DMS53 treated with DMSO at 0.1 percent for 48 hours (cell line): Measurements from ENCODE around the gene CLCA4.

Experiments
- DNase-seq: peaks from one replicate; lab custom pipeline; 2025; ENCODE audit not compliant: unreplicated experiment; lab: John Stamatoyannopoulos, UW

CLCA4 gene

DNA sequence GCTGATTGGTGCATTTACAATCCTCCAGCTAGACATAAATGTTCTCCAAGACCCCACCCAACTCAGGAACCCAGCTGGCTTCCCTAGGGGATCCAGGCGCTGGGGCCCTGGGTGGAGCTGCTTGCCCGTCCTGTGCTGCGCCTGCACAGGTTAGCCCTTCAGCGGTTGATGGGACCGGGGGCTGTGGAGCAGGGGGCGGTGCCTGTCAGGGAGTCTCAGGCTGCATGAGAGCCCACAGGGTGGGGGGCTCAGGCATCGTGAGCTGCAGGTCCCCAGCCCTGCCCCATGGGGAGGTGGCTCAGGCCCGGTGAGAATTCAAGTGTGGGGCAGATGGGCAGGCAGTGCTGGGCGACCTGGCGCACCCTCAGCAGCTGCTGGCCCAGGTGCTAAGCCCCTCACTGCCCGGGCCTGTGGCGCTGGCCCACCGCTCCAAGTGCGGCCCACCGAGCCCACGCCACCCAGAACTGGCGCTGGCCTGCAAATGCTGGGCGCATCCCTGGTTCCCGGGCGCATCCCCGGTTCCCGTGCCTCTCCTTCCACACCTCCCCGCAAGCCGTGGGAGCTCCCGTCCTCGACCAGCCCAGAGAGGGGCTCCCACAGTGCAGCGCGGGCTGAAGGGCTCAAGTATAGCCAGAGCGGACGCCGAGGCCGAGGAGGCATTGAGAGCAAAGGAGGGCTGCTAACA, 23.1 kb upstream of the CLCA4 start:
- DNase-seq: no peak

DNA sequence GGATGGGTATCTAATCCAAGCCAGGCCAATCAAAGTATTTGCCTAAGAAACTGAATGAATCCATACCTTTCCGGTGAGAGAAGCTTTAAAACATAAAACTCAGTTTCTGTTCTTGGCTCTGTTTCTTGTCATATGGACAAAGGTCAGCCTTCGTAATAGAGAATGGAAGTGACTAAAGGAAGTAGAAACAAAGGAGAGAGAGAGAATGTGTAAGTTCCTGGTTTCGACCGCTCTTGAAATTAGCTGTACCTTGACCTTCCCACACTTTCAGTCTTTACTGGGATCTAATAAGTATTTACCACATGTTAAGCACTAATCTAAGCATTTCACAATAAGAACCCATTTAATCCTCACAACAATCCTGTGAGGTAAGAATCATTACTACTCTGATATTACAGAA, 19.6 kb upstream of the CLCA4 start:
- DNase-seq: no peak

DNA sequence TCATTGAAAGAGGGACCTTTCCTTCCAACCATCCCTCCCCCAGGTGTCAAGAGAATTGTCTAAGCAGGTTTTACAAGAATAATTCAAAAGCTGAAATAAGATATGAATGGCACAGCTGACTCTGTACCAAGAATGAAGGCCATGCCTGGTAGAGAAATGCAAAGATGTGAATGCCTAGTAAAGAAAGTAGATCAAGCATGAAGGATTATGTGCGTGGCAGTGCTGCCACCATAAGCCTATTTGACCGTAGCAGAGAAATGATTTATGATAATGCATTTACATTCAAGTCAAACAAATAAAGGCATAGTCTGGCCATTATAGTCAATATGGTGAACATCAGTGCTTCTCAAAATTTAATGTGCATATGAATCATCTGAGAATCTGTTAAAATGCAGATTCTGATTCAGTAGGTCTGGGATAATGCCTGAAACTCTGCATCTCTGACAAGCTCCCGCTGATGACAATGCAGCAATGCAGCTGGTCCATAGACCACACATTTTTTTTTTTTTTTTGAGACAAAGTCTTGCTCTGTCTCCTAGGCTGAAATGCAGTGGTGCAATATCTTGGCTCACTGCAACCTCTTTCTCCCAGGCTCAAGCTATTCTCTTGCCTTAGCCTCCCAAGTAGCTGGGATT, 16.6 kb upstream of the CLCA4 start:
- no peak for DNase-seq

DNA sequence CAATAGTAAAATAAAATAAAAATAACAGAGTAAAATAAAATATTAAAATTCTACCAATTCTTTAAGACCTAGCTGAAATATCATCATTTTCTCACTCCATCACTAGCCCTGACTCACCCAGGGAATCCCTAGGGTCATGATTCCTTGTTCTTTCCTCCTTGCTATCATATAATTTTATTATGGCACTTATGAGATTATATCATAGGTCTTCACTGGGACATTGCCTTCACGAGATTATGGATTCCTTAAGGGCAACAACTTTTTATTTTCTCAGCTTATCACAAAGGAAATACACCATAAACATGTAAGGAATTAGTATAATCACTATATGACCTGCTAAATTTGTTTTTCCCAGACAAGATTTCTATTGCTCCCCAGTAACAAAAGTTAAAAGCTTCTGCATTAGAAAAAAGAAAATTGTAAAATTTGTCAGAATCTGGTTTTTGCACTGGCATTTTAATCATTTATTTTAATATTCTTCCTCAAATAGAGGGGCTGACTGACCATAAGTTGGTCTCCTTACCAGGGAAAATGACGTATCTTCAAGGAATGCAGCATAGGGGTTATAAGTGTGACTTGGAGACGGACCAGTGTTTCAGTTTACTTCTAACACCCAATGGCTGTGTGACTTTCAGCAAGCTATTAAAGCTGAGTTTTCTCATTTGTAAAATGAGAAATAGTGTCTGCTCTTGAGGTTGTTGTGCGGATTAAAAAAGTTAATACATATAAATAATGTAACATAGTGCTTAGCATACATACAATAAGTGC, 8.8 kb upstream of the CLCA4 start:
- no peak for DNase-seq

DNA sequence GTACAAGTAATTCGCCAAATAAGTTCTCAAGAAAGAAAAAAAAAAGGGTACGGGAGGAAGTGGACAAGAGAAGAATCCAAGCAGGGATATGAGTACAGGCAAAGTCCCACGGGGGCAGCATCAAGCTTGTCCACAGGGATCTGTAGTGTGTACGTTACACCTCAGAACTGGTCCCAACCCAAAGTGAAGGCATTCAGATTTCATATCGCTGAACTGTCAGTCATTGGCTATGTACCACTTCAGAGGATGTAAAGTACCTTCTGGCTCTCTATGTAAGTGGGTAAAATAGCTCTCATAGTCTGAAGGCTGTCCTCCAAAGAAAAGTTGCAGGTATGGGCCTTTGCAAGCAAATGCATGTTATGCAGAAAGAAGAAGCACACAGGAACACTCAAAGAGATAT, 8.1 kb upstream of the CLCA4 start:
- DNase-seq: no peak

DNA sequence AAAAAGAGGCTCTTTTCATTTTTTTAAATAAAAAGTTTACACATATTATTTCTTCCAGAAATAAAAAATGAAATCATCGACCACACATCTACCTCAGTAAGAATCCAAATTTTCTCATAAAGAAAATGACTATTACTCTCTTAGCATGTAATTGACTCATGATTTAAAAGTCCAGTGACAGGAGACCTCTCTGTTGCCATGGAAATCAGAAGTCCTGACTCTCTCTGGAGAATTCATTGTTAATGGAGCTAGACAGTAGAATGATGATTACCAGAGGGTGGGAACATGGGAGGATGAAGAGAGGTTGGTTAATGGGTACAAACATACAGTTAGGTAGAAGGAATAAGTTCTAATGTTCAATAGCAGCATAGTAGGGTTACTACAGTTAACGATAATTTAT, 5.0 kb upstream of the CLCA4 start:
- no peak for DNase-seq

DNA sequence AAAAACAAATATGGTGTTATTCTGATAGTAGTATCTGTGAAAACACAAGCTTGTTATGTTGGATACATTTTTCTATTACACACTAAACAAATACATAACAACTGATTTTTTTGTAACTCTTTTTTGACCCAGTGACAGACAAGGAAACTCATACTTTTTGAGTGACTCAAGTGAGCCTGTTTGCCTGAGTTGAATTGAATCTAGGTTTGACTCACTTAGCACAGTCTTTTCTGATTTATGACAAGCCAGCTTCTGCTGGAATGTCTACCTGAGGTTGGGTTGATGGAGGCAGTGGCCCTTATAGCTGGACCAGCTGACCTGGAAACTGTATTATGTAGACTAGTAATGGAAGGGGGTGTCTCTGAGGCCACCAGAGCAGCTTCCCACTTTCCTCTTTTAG, 4.2 kb upstream of the CLCA4 start:
- DNase-seq: no peak

DNA sequence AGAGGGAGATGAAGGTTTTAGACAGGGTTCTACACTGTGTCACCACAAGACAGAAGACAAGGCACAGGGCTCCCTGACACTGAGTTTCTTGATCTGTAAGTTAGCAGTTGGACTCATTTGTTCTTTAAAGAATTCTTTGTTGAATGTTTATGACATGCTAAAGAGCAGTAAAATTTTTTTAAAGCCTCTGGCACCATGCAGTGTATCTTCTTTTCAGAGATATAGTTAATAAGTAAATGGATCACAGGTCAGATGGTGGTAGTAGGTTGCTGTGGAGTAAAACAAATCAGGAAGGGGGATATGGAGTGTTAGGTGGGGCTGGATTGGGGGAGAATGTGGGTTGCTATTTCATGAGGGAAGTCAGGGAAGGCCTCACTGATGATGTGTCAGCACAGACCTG, 2.0 kb downstream of the CLCA4 start:
- no peak for DNase-seq

DNA sequence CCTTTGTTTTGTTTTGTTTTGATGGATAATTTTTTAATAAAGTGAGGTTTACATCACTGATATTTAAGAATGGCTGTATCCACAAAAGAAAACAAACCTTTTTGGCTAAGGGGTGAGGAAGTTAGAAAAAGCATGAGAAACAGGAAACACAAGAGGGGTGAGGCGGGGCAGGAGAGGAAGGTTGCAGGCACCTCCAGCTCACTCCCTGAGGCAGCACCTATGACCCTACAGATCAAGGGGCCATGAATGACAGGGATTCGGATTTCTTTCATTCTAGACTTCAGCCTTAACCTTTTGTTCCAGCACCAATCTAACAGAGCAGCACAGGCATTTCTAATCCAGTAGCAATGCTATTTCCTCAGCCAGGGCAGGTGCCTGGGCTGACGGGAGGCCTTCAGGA, 4.4 kb downstream of the CLCA4 start:
- DNase-seq: no peak

DNA sequence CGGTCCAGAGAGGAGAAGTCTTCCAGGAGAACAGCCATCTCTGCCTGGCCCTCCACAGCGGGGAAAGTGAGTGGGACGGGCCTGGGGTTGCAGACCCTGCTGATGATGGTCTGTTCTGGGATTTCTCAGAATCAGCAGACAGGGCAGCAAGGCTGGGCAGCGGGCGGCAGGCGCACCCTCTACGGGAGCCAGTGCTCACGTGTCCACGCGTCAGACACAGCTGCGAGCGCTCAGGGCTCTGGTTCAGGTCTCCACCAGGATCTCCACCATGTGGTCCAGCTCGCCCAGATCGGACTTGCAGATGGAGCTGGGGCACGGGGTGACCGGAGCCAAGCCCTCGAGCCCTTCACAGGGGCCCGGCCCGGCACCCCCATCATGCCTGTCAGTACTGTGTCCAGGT, 5.5 kb downstream of the CLCA4 start:
- DNase-seq: no peak

DNA sequence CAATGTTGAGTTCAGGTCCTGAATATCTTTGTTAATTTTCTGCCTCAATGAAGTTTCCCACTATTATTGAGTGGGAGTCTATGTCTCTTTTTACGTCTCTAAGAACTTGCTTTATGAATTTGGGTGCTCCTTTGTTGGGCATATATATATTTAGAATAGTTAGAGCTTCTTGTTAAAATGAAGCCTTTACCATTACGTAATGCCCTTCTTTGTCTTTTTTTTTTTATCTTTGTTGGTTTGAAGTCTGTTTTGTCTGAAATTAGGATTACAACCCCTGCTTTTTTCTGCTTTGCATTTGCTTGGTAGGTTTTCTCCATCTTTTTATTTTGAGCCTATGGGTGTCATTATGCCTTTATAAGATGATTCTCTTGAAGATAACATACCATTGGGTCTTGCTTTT, 10.9 kb downstream of the CLCA4 start:
- DNase-seq: no peak

DNA sequence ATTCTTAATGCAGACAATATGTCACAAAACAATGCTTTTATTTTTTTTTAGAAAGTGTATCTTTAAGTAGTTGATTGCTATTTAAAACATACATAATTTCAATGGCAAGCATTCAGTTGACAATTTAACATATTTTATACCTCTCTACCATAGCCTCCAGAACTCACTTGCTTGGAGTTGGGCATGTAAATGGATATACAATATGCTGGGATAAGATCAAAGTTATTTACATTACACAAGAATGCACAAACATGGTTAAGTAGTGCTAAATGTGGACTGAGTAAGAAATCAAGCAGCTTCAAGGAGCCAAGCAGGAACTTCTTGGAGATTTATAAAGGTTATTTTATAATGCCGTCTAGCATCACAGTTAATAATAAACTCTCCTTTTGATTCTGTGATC, 17.0 kb downstream of the CLCA4 start:
- no peak for DNase-seq

DNA sequence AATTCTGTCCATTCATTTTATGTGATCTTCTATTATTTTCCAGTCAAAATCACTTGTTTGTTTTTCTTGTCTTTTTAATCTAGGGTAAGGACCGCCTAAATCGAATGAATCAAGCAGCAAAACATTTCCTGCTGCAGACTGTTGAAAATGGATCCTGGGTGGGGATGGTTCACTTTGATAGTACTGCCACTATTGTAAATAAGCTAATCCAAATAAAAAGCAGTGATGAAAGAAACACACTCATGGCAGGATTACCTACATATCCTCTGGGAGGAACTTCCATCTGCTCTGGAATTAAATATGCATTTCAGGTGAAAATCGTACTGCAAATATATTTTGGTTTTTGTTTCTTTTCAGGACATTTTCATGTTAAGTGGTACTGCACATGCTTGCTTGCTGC, 20.5 kb downstream of the CLCA4 start:
- no peak for DNase-seq

DNA sequence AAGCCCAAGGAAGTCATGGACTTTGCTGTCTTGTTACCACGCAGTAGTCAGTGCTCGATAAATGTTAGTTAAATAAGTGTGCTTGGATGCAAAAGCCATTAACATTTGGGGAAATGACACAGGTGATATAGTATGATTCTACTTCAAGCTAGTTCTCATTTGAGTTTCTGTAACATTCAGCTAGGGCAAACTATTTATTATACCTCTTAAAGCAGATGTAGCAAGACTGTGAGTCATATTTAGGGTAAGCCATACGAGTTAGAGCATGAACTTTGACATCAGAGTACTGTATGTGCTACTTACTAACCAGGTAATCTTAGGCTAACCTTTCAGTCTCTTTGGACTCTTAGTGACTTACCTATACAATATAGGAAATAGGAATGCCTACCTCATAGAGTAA, 21.0 kb downstream of the CLCA4 start:
- DNase-seq: no peak

DNA sequence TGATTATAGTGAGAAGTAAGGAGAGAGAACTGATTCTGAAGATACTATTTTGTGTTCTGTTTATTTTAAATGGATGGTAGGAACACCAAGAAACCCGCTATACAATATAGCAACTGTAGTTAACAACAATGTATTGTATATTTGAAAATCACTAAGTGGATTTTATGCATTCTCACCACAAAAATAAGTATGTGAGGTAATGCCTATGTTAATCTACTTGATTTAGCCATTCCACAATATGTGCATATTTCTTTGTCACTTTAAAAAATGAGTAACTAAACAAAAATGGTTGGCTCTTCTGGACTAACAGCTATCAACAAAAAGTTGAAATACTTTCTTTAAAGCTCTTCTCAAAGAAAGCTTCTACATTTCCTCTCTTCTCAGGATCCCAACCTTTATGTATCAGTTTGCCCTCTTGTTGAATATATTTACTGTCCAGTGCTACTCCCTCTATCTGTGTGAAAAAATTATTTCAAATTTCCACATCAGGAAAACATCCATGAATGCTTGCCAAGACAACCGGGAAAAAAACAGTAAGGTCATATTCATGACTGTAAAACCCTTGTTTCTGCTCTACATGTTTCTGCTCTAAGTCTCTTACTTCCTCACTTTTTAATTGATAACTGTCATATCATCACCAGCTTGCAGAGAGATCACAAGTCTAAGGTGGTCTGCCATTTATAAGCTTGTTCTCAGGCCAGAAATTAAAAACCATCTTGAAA, 27.0 kb downstream of the CLCA4 start:
- no peak for DNase-seq

DNA sequence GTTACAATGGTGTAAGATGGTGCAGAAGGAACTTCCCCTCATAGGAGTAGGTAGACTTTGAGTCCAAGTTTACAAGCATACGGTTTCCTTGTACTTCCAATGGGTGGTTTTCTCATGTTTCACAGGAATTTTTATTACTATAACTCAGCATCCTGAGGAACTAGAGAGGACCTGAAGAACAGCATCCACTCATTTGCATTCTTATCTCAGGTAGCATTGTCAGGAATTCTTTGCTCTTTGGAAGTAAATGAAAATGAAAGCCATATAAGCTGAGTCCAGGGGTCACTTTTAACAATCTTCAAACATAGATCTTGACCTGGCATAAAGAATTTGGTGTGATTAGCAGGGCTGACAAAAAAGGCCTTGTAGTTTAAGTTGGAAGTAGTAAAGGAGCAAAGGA, 34.4 kb downstream of the CLCA4 start:
- DNase-seq: no peak

DNA sequence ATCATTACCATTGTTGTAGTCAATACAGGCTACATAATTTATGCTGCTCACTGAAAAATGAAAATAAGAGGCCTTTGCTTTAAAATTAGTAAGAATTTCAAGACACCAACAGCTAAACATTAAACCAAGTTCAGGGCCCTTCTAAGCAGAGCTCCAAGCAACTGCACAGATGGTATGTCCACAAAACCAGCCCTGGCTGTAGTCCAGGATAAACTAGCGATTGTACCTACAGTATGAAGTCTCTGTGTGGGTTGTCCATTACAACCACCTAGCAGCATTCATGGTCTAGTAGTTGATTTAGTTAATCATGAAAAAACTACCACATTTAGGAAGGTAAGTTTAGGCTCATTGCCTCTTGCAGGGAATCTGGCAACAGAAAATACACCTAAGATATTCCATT, 35.3 kb downstream of the CLCA4 start:
- DNase-seq: no peak

DNA sequence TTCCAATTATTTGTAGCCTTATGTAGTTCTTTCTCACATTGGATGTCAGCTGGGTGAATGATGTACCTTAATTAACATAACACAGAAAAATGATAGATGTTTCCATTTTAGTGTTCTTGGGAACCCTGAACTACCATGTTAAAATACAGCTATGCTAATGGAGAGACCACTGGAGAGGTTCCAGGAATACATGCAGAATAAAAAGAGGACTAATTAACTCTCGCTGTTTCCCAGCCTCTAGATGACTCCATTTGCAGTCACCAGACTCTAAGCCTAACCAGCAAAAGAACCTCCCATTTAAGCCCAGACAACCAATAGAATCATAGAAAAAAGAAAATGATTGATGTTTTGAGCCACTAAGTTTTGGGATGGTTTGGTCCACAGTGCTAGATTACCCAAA, 36.2 kb downstream of the CLCA4 start:
- DNase-seq: no peak

DNA sequence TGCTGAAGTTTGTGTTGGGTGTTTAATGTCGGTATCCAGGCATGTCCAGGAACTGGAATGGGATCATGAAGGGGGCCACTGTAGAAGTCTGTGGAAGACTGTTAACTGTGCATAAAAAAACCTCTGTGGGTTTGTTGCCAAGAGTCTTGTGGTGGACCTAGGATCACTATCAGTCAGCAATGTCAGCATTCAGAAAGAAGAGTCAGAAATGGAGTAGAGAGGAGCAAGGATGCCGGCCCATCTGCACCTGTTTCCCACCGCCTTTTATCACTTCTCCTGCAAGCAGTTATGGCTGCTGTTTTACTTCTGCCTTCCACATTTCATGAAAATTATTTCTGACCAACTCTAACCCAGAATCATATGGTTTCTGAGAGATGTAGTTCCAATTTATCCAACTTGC, 36.7 kb downstream of the CLCA4 start:
- DNase-seq: no peak

DNA sequence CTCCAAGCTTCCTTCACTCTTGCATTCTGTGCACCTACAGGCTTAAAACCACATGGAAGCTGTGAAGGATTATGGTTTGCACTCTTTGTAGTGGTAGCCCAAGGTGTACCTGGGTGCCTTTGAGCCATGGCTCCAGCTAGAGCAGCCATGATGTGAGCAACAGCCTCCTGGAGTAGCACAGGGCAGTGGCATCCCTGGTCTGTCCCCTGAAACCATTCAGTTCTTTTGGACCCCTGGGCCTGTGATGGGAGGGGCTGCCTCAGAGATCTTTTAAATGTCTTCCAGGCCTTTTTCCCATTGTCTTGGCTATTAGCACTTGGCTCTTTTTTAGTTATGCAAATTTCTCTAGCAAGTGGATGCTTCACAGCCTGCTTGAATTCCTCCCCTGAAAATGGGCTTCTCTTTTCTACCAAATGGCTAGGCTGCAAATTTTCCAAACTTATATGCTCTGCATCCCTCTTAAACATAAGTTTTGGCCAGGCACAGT, 47.4 kb downstream of the CLCA4 start:
- no peak for DNase-seq

DNA sequence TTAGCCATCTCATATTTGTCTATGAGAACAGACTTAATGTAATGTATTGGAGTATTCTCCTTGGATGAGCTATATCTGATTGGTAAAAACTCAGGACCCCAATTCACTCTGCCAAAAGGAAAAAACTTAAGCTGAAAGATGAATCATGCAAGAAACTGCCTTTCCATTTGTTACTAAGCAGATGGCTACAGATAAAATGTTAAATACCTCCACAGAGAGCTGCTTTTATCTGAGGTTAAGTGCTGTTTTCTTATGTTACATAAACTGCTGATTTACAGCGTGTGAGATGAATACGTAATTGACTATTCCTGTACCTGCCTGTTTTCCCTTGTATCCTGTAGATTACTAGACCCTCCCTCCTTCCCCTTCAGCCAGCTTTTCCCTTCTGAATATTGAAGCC, 49.3 kb downstream of the CLCA4 start:
- no peak for DNase-seq
